GM10847 (cell line): ENCODE results near the gene CTSO.

ENCODE experiments used
- POLR2A ChIP-seq: IDR thresholded peaks from 2 replicates; pipeline ENCODE4 v1.6.1; 2011; ENCODE audit not compliant: insufficient read length; ENCODE audit errors: extremely low read depth

The CTSO gene

GRCh38 chr4:155931634-155932033, 22.0 kb downstream of the CTSO start:
- TF ChIP-seq POLR2A = no peak

DNA sequence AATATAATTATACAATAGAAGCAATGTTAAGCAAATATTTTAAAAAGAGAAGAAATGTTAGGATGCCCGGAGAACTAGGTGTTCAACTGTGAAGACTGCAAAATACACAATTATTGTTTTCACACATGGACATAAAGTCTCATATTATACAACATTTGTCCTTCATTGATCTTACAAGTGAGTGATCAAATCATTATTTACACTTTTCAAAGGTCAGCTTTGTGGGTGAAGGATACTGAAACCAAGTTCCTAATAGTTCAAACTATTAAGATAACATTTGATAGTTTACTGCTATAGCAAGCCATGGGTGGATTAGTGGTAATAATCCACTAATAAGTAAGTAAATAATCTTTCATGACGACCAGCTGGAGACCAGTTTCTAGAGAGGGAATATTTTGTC, 23.3 kb downstream of the CTSO start:
- no peak for TF ChIP-seq POLR2A

- no peak for TF ChIP-seq POLR2A
These were observed 23.8 kb downstream of the CTSO start for GRCh38 chr4:155929833-155930232.

- no peak for TF ChIP-seq POLR2A
These were observed 29.0 kb downstream of the CTSO start for GRCh38 chr4:155924637-155925036.

- no peak for TF ChIP-seq POLR2A
These were observed 32.1 kb downstream of the CTSO start for GRCh38 chr4:155921597-155921996.

DNA sequence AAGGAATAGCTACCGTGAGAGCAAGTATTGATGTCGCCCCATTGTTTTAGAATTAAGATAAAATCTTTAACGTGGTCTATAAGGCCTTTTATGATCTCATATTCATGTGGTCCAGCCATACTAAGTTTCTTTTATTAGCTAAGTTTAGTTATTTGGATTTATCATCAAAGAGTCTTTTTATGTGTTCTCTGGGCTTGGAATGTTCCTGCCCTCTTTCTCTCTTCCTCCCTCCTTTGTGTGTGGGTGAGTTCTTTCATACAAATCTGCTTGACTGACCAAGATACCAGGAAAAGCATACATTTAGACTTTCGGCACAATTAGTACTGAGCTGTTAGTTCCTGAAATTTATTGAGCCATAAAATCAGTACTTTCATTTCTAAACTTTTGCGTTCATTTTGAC, 38.9 kb downstream of the CTSO start:
- TF ChIP-seq POLR2A = no peak

DNA sequence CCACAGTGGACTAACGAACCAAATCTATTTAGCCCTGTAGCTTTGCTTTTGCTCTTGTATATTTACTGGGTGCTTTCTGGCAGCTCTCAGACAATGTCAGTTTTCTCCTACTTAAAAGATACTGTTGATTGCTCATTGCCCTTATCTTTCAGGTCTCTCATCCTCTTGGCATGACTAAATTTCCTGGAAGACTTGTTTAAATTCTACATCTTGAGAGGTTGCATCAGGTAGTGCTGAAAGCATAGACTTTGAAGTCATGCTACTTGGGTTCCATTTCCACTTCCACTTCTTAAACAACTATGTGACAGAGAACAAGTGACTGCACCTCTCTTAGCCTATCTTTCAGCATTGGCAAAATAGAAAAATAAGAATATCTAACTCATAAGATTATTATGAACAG, 41.8 kb downstream of the CTSO start:
- TF ChIP-seq POLR2A = no peak

GRCh38 chr4:155909615-155910226, 43.9 kb downstream of the CTSO start:
- TF ChIP-seq POLR2A = no peak

- no peak for TF ChIP-seq POLR2A
These were observed 45.2 kb downstream of the CTSO start for GRCh38 chr4:155908187-155909139.

GRCh38 chr4:155907556-155907955, 46.1 kb downstream of the CTSO start:
- no peak for TF ChIP-seq POLR2A

DNA sequence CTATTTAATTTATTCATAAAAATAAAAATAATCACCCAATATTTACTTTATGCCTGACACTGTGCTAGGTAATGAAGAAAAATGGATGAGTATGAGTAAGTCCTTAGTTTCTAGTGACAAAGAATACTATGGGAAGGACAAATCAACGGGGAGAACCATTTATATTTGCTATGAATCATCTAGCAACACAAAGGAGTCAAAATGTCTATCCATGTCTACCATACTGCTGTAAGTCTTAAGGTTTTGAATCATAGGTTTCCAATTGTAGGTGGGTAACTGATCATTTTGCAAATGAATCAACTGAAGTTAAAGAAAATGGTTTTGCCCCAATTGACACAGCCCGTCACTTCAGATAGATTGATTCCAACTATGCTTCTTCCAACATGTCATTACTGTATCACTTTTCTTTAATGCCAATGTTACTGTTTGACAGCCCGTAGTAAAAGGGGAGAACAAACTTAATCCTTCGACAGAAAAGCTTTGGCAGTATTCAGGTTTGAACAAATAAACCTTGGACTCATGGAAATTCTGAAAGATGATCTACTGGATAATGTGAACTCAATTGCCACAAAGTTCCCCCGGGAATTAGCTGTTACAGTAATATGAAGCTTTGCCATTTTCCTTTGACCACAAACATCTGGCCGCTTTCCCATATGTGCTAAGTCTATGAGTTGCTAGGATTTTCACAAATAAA, 47.0 kb downstream of the CTSO start:
- TF ChIP-seq POLR2A = no peak

DNA sequence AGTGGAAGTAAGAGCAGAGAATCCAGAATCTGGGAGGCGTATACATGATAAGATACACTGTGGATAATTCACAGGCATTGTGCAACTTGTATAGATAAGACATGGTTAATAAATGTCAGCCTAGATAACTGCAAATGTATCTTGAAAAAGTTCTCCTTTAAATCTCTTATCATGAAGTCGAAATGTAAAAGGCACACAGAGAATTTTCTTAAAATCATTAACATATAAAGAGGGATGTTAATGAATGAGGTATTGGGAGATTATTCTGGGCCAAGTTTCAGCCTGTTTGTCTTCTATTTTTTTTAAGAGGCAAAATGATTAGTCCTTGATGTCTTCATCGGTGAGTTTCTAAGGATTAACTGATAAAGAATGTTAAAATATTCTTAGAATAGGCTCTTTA, 49.3 kb downstream of the CTSO start:
- TF ChIP-seq POLR2A = no peak

DNA sequence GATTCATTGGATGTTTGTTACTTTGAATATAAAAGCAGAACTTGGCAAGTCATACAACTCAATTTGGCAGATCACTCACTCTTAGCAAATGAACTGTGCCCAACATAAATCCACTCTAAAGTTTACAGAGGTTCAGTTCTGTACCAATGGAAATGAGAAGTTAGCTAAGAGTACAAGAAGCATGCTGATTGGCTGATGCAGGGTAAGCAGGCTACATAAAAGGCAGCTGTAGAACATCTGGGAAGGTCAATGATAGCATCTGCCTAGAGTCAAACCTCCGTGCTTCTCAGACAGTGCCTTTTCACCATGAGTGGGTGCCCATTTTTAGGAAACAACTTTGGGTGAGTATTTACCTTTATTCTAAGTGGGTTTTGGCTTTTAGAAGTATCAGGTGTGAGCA, 50.2 kb downstream of the CTSO start, which contains the start of gene TDO2:
Gene TDO2, plus strand, starts transcription at position 244 of the 400 bp plus-strand sequence. Its CDS starts 63 bp downstream, at position 307.
- no peak for TF ChIP-seq POLR2A

GRCh38 chr4:155901013-155901412, 52.7 kb downstream of the CTSO start:
- TF ChIP-seq POLR2A = no peak

DNA sequence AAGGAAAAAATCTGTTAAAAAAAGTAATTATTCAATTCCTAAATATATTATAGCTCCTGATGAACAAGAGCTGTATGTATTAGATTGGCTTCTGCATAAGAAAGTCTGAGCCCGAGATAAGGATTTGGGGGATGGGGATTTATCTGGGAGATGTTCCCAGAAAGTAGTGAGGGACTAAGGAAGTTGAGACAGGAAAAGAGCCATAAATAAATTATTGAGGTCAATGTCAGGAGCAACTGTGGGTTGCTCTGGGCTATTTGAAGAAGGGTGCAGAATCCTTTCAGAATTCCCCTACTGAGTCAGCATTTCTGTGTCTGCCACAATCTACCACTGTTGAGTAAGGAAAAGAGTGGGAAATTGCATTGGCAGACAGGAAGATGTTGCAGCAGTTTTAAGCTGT, 53.3 kb downstream of the CTSO start:
- no peak for TF ChIP-seq POLR2A

- TF ChIP-seq POLR2A = no peak
These were observed 53.8 kb downstream of the CTSO start for GRCh38 chr4:155899891-155900290.

DNA sequence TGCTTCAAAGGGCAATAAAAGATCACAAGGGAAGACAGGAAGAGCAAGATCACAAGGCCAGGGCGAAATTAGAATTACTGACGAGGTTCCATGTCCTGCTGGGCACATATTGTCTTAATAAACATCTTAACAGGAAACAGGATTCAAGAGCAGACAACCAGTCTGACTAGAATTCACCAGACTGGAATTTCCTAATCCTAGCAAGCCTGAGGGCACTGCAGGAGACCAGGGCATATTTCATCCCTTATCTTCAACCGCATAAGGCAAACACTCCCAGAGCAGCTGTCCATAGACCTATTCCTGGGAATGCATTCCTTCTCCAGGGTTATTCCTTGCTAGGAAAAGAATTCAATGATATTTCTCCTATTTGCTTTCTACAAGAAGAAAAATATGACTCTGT, 62.6 kb downstream of the CTSO start:
- TF ChIP-seq POLR2A = no peak
